Measurements from ENCODE around the gene ARHGAP24. TPM values are rescaled to one million over a fixed set of nuclear protein-coding genes. Genes with fewer than 3 reads are reported as not detected.

ARHGAP24 gene
- total and polyA plus RNA-seq, 2 donors (not counting 1 experiment from before 2014, with no cell fraction given): 48.4 to 141 TPM

- ATAC-seq (ENCODE audit: low read depth) (no peak), DNase-seq (no peak)
- peak overlapping the region in 1 of 2 donors; percentile 49 for H3K27ac ChIP-seq (ENCODE audit: low read length in 2 of 2)
- POLR2A ChIA-PET: interaction anchor here (1.3 kb wide), 1 partner anchor 15 kb away, joined by 3 read pairs; no protein-coding TSS in a partner anchor
- H4K20me1 ChIP-seq (ENCODE audit: control insufficient read depth, insufficient read depth, low read length, poor library complexity, severe bottlenecking): no peaks in the 10 kb centered on the region
- H3K4me3 ChIP-seq (ENCODE audit: control extremely low read depth in 1 of 5, extremely low read depth in 1 of 5, insufficient read depth in 1 of 5, low read depth in 2 of 5, low read length in 4 of 5): no peak overlapping the region
- no peaks in the 10 kb centered on the region for H3K27me3 ChIP-seq (replicated peaks in 1 of 4; ENCODE audit: control extremely low read depth in 1 of 4, control insufficient read depth in 3 of 4, insufficient read depth in 4 of 4, low read length in 3 of 4)
- Mint-ChIP-seq H3K27me3 (no peaks in the 10 kb centered on the region), H3K4me1 (peaks cover 37% of the 10 kb centered on the region), H3K27ac (no peak overlapping the region), H3K9me3 (ENCODE audit: insufficient read depth) (no peaks in the 10 kb centered on the region), H3K4me3 (no peak overlapping the region)
- intact Hi-C loops (cut with micrococcal nuclease): loop anchor here (1.0 kb wide), 1 partner anchor 7 kb away; no protein-coding TSS in a partner anchor
- H3K36me3 ChIP-seq (replicated peaks in 1 of 2; ENCODE audit: control extremely low read depth in 1 of 2, control insufficient read depth in 1 of 2, extremely low read depth in 1 of 2, insufficient read depth in 2 of 2, low read length in 1 of 2): peaks cover 3 to 17% of the 10 kb centered on the region in 2 experiments
- no CpG with 5 or more reads among the region's 2 CpGs for WGBS (ENCODE audit: insufficient coverage)
- no peak overlapping the region for H3K9ac ChIP-seq (ENCODE audit: low read length)
- TF ChIP-seq EZH2 (IDR thresholded peaks at IDR 0.05; ENCODE audit: borderline replicate concordance, insufficient read depth, low read depth, low read length, poor library complexity, severe bottlenecking): no peak
- TF ChIP-seq CTCF (IDR thresholded peaks at IDR 0.05): no peak
- H2AFZ ChIP-seq (ENCODE audit: insufficient read depth, low read depth, low read length, poor library complexity, severe bottlenecking): no peak overlapping the region
- CTCF ChIA-PET: interaction anchor here (1.0 to 1.6 kb wide), 5 partner anchors 16 to 79 kb away, joined by 3 to 4 read pairs (median 3); no protein-coding TSS in a partner anchor
- peaks cover 0 to 2% (median 0%) of the 10 kb centered on the region in 3 donors for H3K9me3 ChIP-seq (ENCODE audit: control extremely low read depth in 1 of 3, control insufficient read depth in 2 of 3, insufficient read depth in 1 of 3, low read length in 2 of 3)
- peaks cover 7% of the 10 kb centered on the region for H3K79me2 ChIP-seq (ENCODE audit: control insufficient read depth, insufficient read depth, low read length)
- H3K4me1 ChIP-seq (ENCODE audit: control insufficient read depth in 2 of 2, insufficient read depth in 2 of 2, low read length in 2 of 2): peaks cover 33% of the 10 kb centered on the region in 2 donors
- H3K4me2 ChIP-seq (replicated peaks; ENCODE audit: low read depth, low read length, poor library complexity, severe bottlenecking): no peak overlapping the region
Measured at GRCh38 chr4:85717847-85718246, 242.9 kb downstream of the ARHGAP24 start.

- H3K9me3 ChIP-seq (ENCODE audit: control extremely low read depth in 1 of 3, control insufficient read depth in 2 of 3, insufficient read depth in 1 of 3, low read length in 2 of 3): no peaks in the 10 kb centered on the region
- DNase-seq: no peak
- no peak overlapping the region for H3K9ac ChIP-seq (ENCODE audit: low read length)
- intact Hi-C loops (cut with micrococcal nuclease): no loop called here
- peaks cover 5 to 26% of the 10 kb centered on the region in 2 experiments for H3K36me3 ChIP-seq (replicated peaks in 1 of 2; ENCODE audit: control extremely low read depth in 1 of 2, control insufficient read depth in 1 of 2, extremely low read depth in 1 of 2, insufficient read depth in 2 of 2, low read length in 1 of 2)
- H3K27ac ChIP-seq (ENCODE audit: low read length in 2 of 2): no peak overlapping the region
- H3K4me2 ChIP-seq (replicated peaks; ENCODE audit: low read depth, low read length, poor library complexity, severe bottlenecking): no peak overlapping the region
- no peak overlapping the region for H3K4me3 ChIP-seq (ENCODE audit: control extremely low read depth in 1 of 5, extremely low read depth in 1 of 5, insufficient read depth in 1 of 5, low read depth in 2 of 5, low read length in 4 of 5)
- no peaks in the 10 kb centered on the region for H3K27me3 ChIP-seq (replicated peaks in 1 of 4; ENCODE audit: control extremely low read depth in 1 of 4, control insufficient read depth in 3 of 4, insufficient read depth in 4 of 4, low read length in 3 of 4)
- H3K4me1 ChIP-seq (ENCODE audit: control insufficient read depth in 2 of 2, insufficient read depth in 2 of 2, low read length in 2 of 2): peaks cover 26 to 27% of the 10 kb centered on the region in 2 donors
- Mint-ChIP-seq H3K9me3 (ENCODE audit: insufficient read depth) (no peaks in the 10 kb centered on the region), H3K4me3 (no peak overlapping the region), H3K27ac (peak overlapping the region; percentile 46), H3K4me1 (peaks cover 33% of the 10 kb centered on the region), H3K27me3 (no peaks in the 10 kb centered on the region)
- TF ChIP-seq CTCF (IDR thresholded peaks at IDR 0.05) (no peak), EZH2 (IDR thresholded peaks at IDR 0.05; ENCODE audit: borderline replicate concordance, insufficient read depth, low read depth, low read length, poor library complexity, severe bottlenecking) (no peak)
- H4K20me1 ChIP-seq (ENCODE audit: control insufficient read depth, insufficient read depth, low read length, poor library complexity, severe bottlenecking): no peaks in the 10 kb centered on the region
- no peak overlapping the region for H2AFZ ChIP-seq (ENCODE audit: insufficient read depth, low read depth, low read length, poor library complexity, severe bottlenecking)
- ChIA-PET CTCF (interaction anchor here (1.6 kb wide), 1 partner anchor 27 kb away, joined by 3 read pairs; no protein-coding TSS in a partner anchor), POLR2A (no interaction called here)
- 0% methylated on average over 1 of the region's 3 CpGs for WGBS (ENCODE audit: insufficient coverage)
- ATAC-seq (ENCODE audit: low read depth): no peak
- H3K79me2 ChIP-seq (ENCODE audit: control insufficient read depth, insufficient read depth, low read length): peaks cover 7% of the 10 kb centered on the region
Measured at GRCh38 chr4:85720735-85721134, 245.8 kb downstream of the ARHGAP24 start.
